ENCODE measurements around the gene NTRK2.

GRCh38 chr9:84804951-84805694 lies 135.6 kb downstream of the NTRK2 start:
- TF ChIP-seq POLR2A (IDR thresholded peaks at IDR 0.05; ENCODE audit: low read depth, low read length): no peak
- no peak for TF ChIP-seq POLR2AphosphoS5 (IDR thresholded peaks at IDR 0.05; ENCODE audit: low read depth, low read length)
- no peak for TF ChIP-seq TAF1 (IDR thresholded peaks at IDR 0.05; ENCODE audit: borderline replicate concordance, low read depth, low read length)

All from GM12892 (cell line).